ENCODE results near the gene LY6G6C.

DNA sequence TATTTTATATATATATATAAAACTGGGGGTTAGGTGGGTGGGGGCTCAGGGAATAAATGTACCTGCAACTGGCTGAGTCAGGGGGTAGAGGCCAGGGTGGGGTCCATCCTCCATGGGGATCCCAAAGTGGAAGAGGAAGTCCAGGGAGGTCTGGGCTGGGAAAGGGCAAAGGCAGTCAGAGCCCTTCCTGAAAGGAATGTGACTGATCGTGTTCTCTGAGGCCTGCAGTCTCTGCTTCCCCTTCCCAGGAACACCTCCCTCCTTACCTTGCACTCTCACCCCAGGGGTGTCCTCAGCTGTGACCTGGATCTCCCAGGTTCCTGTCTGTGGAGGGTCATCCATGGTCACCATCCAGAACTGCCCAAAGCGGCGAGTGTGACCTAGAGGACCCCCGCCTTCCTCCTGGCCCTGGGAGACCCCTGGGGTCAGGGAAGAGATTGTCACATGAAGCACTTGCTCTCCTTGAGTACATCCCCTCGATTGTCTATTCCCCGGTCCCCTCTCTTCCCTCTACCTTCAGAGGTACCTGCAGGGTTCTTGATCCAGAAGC lies 45.6 kb upstream of the LY6G6C start:
- TF ChIP-seq, protein P1, sequence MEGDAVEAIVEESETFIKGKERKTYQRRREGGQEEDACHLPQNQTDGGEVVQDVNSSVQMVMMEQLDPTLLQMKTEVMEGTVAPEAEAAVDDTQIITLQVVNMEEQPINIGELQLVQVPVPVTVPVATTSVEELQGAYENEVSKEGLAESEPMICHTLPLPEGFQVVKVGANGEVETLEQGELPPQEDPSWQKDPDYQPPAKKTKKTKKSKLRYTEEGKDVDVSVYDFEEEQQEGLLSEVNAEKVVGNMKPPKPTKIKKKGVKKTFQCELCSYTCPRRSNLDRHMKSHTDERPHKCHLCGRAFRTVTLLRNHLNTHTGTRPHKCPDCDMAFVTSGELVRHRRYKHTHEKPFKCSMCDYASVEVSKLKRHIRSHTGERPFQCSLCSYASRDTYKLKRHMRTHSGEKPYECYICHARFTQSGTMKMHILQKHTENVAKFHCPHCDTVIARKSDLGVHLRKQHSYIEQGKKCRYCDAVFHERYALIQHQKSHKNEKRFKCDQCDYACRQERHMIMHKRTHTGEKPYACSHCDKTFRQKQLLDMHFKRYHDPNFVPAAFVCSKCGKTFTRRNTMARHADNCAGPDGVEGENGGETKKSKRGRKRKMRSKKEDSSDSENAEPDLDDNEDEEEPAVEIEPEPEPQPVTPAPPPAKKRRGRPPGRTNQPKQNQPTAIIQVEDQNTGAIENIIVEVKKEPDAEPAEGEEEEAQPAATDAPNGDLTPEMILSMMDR (IDR thresholded peaks at IDR 0.05) = no peak
- TF ChIP-seq EZH2 (IDR thresholded peaks at IDR 0.05; ENCODE audit: borderline replicate concordance, insufficient read depth, low read depth, low read length, poor library complexity, severe bottlenecking) = no peak
